ENCODE data around the gene PTPRK.
A peak's percentile ranks its signal among the peaks of the same experiment; 100 is the strongest.

PTPRK gene

GRCh38 chr6:128516514-128516898, 3.9 kb downstream of the PTPRK start:
- no peak for DNase-seq (ENCODE audit: low read depth, low spot score)

- no peak for DNase-seq (ENCODE audit: low read depth, low spot score)
These were observed 4.6 kb downstream of the PTPRK start for GRCh38 chr6:128515550-128516513.

- no peak for DNase-seq (ENCODE audit: low read depth, low spot score)
These were observed 6.5 kb downstream of the PTPRK start for GRCh38 chr6:128513878-128514277.

DNA sequence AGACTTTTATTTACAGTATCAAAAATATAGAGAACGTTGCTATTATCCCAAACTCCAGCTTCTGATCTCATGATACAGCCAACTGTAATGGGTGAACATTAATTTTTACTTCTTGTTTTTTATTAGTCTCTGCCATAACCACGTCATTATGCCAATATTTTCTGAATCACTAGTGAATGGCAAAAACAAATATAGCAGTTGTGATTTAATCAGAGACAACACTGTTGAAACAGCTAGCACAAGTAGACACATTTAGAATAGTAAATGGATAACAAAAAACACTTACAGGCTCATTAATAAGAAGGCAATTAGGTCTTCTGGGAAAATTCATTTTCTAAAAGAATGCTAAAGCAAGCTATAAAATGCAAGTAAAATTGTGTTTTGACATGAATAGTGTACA, 8.1 kb downstream of the PTPRK start:
- no peak for DNase-seq (ENCODE audit: low read depth, low spot score)

- no peak for DNase-seq (ENCODE audit: low read depth, low spot score)
These were observed 8.9 kb downstream of the PTPRK start for GRCh38 chr6:128511506-128511905.

DNA sequence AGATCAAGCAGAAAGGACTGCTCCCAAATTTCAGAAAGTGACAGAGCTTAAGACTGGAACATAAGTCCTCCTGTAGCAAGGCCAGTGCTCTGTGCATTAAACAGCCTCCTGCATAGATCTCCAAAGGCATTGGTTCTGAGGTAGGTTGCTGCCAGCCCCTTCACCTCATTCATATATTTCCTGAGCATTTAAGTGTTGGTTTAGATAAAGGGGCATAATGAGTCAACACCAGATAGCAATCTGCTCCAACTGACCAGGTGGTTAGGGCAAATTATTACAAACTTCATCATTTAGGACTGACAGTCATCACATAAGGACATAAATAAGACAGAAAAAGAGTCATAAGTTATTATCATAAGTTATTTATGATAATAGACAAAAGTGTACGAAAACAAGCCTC, 10.7 kb downstream of the PTPRK start:
- DNase-seq (ENCODE audit: low read depth, low spot score), result no peak

GRCh38 chr6:128508588-128509296, 11.7 kb downstream of the PTPRK start:
- no peak for DNase-seq (ENCODE audit: low read depth, low spot score)

- no peak for DNase-seq (ENCODE audit: low read depth, low spot score)
These were observed 12.8 kb downstream of the PTPRK start for GRCh38 chr6:128507337-128508310.

DNA sequence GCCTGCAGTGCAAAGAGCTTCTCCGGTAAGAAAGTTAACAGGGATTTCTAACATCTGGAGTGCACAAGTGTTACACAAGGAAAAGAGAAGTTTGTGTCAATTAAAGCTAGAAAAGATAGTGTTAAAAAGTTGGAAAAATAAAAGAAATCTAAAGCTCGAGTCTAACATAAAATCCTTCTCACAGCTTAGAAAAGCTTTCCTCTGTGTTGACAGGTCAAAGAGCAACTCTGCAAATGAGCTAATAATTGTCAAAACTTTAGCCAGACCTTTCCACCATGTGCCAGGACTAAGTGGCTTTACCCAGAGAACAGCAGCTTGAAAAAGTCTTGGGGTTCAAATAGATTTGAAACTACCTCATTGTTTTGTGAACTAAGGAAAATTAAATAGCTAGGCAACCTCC, 14.8 kb downstream of the PTPRK start:
- DNase-seq (ENCODE audit: low read depth, low spot score), result no peak

DNA sequence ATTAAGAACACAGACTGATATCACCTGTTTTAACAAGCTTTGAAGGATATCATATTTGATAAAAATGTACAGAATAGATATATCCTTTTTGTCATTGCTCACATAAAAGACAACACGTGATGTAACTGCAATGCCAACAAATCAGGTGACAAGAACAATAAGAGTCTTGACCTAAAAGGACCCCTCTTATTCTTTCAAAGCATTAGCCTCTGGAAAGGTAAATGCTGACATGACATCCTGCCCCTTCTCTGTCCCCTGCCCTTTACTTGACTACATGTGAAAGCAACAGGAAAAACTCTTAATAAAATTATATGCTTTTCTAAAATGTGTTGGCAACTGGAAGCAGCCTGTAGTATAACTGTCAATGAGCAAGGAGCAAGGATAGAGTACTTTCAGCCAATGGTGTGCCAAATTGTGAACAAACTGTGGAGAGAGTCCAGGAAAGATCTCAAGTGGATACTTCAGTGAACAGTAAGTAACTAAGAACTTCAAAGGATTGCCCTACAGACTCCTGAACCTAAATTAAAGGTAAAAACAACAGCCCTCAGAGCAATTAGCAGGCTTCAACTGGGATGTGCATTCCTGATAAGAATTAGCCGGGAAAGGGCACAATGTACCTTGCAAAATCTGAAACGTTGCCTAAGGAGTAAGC, 16.3 kb downstream of the PTPRK start:
- DNase-seq (ENCODE audit: low read depth, low spot score), result no peak

DNA sequence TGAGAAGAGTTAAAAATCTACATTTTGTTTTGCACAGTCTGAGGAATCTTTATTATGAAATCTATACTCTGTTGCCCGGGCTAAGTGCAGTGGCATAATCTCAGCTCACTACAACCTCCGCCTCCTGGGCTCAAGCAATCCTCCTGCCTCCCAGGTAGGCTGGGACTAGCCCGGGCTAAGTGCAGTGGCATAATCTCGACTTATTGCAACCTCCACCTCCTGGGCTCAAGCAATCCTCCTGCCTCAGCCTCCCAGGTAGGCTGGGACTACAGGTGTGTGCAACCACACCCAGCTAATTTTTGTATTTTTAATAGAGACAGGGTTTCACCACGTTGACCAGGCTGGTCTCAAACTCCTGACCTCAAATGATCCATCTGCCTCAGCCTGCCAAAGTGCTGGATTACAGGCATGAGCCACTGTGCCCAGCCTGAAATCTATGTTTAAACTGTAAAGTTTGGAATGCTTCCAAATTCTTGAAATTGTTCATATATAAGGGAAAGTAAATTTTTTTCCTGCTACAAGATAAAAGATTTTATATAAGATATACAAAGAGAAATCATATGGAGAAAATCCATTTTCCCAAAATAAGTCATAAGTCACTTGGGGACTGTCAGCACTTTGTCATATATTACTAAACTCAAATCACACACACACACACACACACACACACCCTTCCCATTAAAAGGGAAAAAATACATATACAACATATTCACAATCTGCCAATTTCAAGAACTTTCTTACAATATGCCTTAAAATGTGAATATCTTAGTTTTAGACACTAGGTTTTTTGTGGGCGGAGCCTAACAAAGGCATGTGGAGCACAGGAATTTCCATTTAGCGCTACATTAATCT, 19.4 kb downstream of the PTPRK start:
- no peak for DNase-seq (ENCODE audit: low read depth, low spot score)

DNA sequence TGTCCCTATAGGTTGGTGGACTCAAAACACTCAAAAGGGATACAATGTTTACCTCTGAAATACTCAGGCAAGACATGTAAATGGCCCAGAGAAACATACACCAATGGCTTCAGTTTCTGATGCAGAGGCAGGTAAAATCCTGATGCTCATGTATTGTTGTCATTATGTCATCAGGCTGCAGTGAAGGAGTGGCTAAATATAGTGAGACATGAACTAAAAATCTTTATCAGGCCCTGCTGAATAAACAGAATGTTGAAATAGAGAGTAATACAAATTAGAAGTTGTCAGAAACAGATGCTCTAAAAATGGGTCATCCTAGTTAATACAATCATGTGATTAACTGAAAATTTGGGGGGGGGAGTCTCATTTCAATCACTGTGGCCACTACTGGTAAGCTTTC, 20.4 kb downstream of the PTPRK start:
- DNase-seq (ENCODE audit: low read depth, low spot score), result no peak

- no peak for DNase-seq (ENCODE audit: low read depth, low spot score)
These were observed 21.2 kb downstream of the PTPRK start for GRCh38 chr6:128499079-128499731.

GRCh38 chr6:128498234-128498633, 22.2 kb downstream of the PTPRK start:
- DNase-seq (ENCODE audit: low read depth, low spot score), result no peak

- no peak for DNase-seq (ENCODE audit: low read depth, low spot score)
These were observed 24.7 kb downstream of the PTPRK start for GRCh38 chr6:128495536-128496333.

GRCh38 chr6:128494440-128494839, 26.0 kb downstream of the PTPRK start:
- peak; percentile 73 for DNase-seq (ENCODE audit: low read depth, low spot score)

DNA sequence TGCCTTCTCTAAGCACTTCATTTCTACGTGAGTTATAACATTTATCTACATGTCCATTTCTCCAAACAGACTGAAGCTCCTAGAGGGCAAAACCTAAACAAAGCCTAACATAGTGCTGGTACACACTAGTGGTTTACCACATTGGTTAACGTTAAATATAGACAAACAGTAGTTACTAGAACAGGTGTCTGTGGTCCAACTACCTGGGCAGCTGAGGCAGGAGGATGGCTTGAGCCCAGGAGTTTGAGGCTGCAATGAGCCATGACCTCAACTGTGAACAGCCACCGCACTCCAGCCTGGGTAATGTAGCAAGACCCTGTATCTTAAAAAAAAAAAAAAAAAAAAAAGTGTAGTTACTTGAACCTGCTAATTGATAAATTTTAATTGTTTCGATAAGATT, 26.5 kb downstream of the PTPRK start:
- DNase-seq (ENCODE audit: low read depth, low spot score), result no peak

- DNase-seq (ENCODE audit: low read depth, low spot score), result peak; percentile 75
These were observed 28.0 kb downstream of the PTPRK start for GRCh38 chr6:128492386-128492785.
